ENCODE data around the gene SP2.

Gene SP2

GRCh38 chr17:47925678-47925988 lies 29.6 kb downstream of the SP2 start:
- DNase-seq (ENCODE audit: extremely low read depth, insufficient read length): no peak
- Histone ChIP-seq H3K27me3 (replicated peaks; ENCODE audit: control insufficient read depth, insufficient read depth, low read length) (no peaks in the 10 kb centered on the region), H3K36me3 (ENCODE audit: control insufficient read depth, insufficient read depth, low read length) (peaks cover 33% of the 10 kb centered on the region), H3K4me3 (replicated peaks; ENCODE audit: low read depth, low read length) (no peak overlapping the region)
- no peak for TF ChIP-seq CTCF (IDR thresholded peaks at IDR 0.05; ENCODE audit: insufficient read depth, low read length, poor library complexity, severe bottlenecking)

- no peak for DNase-seq (ENCODE audit: extremely low read depth, insufficient read length)
- H3K4me3 ChIP-seq (replicated peaks; ENCODE audit: low read depth, low read length): no peak overlapping the region
- H3K27me3 ChIP-seq (replicated peaks; ENCODE audit: control insufficient read depth, insufficient read depth, low read length): no peaks in the 10 kb centered on the region
- no peak for TF ChIP-seq CTCF (IDR thresholded peaks at IDR 0.05; ENCODE audit: insufficient read depth, low read length, poor library complexity, severe bottlenecking)
- peaks cover 31% of the 10 kb centered on the region for H3K36me3 ChIP-seq (ENCODE audit: control insufficient read depth, insufficient read depth, low read length)
These were observed 31.9 kb downstream of the SP2 start for GRCh38 chr17:47927821-47928400.

- DNase-seq (ENCODE audit: extremely low read depth, insufficient read length): no peak
- no peak overlapping the region for H3K4me3 ChIP-seq (replicated peaks; ENCODE audit: low read depth, low read length)
- TF ChIP-seq CTCF (IDR thresholded peaks at IDR 0.05; ENCODE audit: insufficient read depth, low read length, poor library complexity, severe bottlenecking): no peak
- H3K27me3 ChIP-seq (replicated peaks; ENCODE audit: control insufficient read depth, insufficient read depth, low read length): no peaks in the 10 kb centered on the region
- peaks cover 26% of the 10 kb centered on the region for H3K36me3 ChIP-seq (ENCODE audit: control insufficient read depth, insufficient read depth, low read length)
These were observed 32.4 kb downstream of the SP2 start for GRCh38 chr17:47928415-47928814.

GRCh38 chr17:47929218-47930000 lies 33.4 kb downstream of the SP2 start:
- no peak for DNase-seq (ENCODE audit: extremely low read depth, insufficient read length)
- no peaks in the 10 kb centered on the region for H3K27me3 ChIP-seq (replicated peaks; ENCODE audit: control insufficient read depth, insufficient read depth, low read length)
- TF ChIP-seq CTCF (IDR thresholded peaks at IDR 0.05; ENCODE audit: insufficient read depth, low read length, poor library complexity, severe bottlenecking): no peak
- no peak overlapping the region for H3K4me3 ChIP-seq (replicated peaks; ENCODE audit: low read depth, low read length)
- H3K36me3 ChIP-seq (ENCODE audit: control insufficient read depth, insufficient read depth, low read length): peaks cover 18% of the 10 kb centered on the region

GRCh38 chr17:47931848-47932247 lies 35.8 kb downstream of the SP2 start:
- Histone ChIP-seq H3K4me3 (replicated peaks; ENCODE audit: low read depth, low read length) (no peak overlapping the region), H3K27me3 (replicated peaks; ENCODE audit: control insufficient read depth, insufficient read depth, low read length) (no peaks in the 10 kb centered on the region), H3K36me3 (ENCODE audit: control insufficient read depth, insufficient read depth, low read length) (peaks cover 12% of the 10 kb centered on the region)
- DNase-seq (ENCODE audit: extremely low read depth, insufficient read length): no peak
- TF ChIP-seq CTCF (IDR thresholded peaks at IDR 0.05; ENCODE audit: insufficient read depth, low read length, poor library complexity, severe bottlenecking): no peak
